OCI-LY3 (cell line): ENCODE data around the gene ZNF438.

Source experiments
- H2AFZ ChIP-seq: fragments of 200-600, 300-600 bp; shearing (Covaris generic); 2 replicates; pipeline ENCODE4 v1.6.0; 2014; ENCODE audit warnings: antibody characterized with exemption, low read depth, low read length
- H3K27ac ChIP-seq: fragments of 200-600, 300-600 bp; sonication (generic); 2 replicates; pipeline ENCODE4 v1.5.1; 2014; ENCODE audit warnings: mild to moderate bottlenecking, low read length, moderate library complexity, mixed read lengths
- H3K27me3 ChIP-seq: fragments of 200-600, 300-600 bp; sonication (generic); 2 replicates; pipeline ENCODE4 v1.6.1; 2014; ENCODE audit warnings: low read depth, low read length, mixed read lengths
- H3K36me3 ChIP-seq: fragments of 200-600, 300-600 bp; sonication (generic); replicated peaks from 2 replicates; pipeline ENCODE3; 2014; ENCODE audit warnings: low read depth, low read length, mixed read lengths
- H3K4me1 ChIP-seq: fragments of 300-600, 200-600 bp; sonication (generic); 2 replicates; pipeline ENCODE4 v1.6.1; 2014; ENCODE audit warnings: low read length, mixed read lengths
- H3K4me2 ChIP-seq: fragments of 200-600, 300-600 bp; sonication (generic); 2 replicates; pipeline ENCODE4 v1.6.1; 2014; ENCODE audit warnings: low read length, mixed read lengths
- H3K4me3 ChIP-seq: fragments of 300-600, 200-600 bp; sonication (generic); 2 replicates; pipeline ENCODE4 v1.5.1; 2014; ENCODE audit warnings: antibody characterized with exemption, mild to moderate bottlenecking, low read length, moderate library complexity
- H3K79me2 ChIP-seq: fragments of 300-600, 200-600 bp; shearing (Covaris generic); 2 replicates; pipeline ENCODE4 v1.6.1; 2014; ENCODE audit warnings: mild to moderate bottlenecking, low read length, mixed read lengths
- H3K9ac ChIP-seq: fragments of 300-600, 200-600 bp; shearing (Covaris generic); 2 replicates; pipeline ENCODE4 v1.6.0; 2014; ENCODE audit warnings: mild to moderate bottlenecking, low read length, moderate library complexity
- H3K9me3 ChIP-seq: fragments of 200-600, 300-600 bp; shearing (Covaris generic); 2 replicates; pipeline ENCODE4 v1.6.1; 2014; ENCODE audit warnings: low read length, mixed read lengths; ENCODE audit not compliant: insufficient read depth
- H4K20me1 ChIP-seq: fragments of 200-600, 300-600 bp; sonication (generic); 2 replicates; pipeline ENCODE4 v1.6.1; 2016; ENCODE audit warnings: low read length, mixed read lengths; ENCODE audit not compliant: insufficient read depth
- CTCF ChIP-seq: fragments of 200-600, 300-600 bp; sonication (generic); IDR thresholded peaks from 2 replicates; pipeline ENCODE4 v1.5.1; 2014; ENCODE audit warnings: antibody characterized with exemption, low read length, low read depth
- EZH2phosphoT487 ChIP-seq: fragments of 200-600 bp; shearing (Covaris generic); IDR thresholded peaks from 2 replicates; pipeline ENCODE4 v1.6.1; 2018; ENCODE audit warnings: antibody characterized with exemption, mixed run types, low read depth

The ZNF438 gene

GRCh38 chr10:31074722-31075086 lies 43.0 kb upstream of the ZNF438 start:
- Histone ChIP-seq H3K4me3 (no peak overlapping the region), H3K4me2 (no peak overlapping the region), H3K4me1 (no peaks in the 10 kb centered on the region), H3K79me2 (no peaks in the 10 kb centered on the region), H3K27ac (no peak overlapping the region), H2AFZ (no peak overlapping the region), H3K9me3 (no peaks in the 10 kb centered on the region), H4K20me1 (no peaks in the 10 kb centered on the region), H3K9ac (no peak overlapping the region), H3K27me3 (peaks cover 18% of the 10 kb centered on the region; the same call in 1 of the 2 replicates), H3K36me3 (no peaks in the 10 kb centered on the region)
- no peak for TF ChIP-seq EZH2phosphoT487
- no peak for TF ChIP-seq CTCF

GRCh38 chr10:31073996-31074721 lies 42.5 kb upstream of the ZNF438 start:
- Histone ChIP-seq H3K9ac (no peak overlapping the region), H3K4me2 (no peak overlapping the region), H2AFZ (no peak overlapping the region), H3K79me2 (no peaks in the 10 kb centered on the region), H3K36me3 (no peaks in the 10 kb centered on the region), H3K27ac (no peak overlapping the region), H3K27me3 (peaks cover 23% of the 10 kb centered on the region; the same call in 1 of the 2 replicates), H3K4me3 (no peak overlapping the region), H3K4me1 (no peaks in the 10 kb centered on the region), H4K20me1 (no peaks in the 10 kb centered on the region), H3K9me3 (no peaks in the 10 kb centered on the region)
- TF ChIP-seq CTCF (no peak), EZH2phosphoT487 (no peak)

GRCh38 chr10:31073211-31073610 lies 41.5 kb upstream of the ZNF438 start:
- no peak for TF ChIP-seq CTCF
- TF ChIP-seq EZH2phosphoT487 = no peak
- peaks cover 23% of the 10 kb centered on the region; the same call in 1 of the 2 replicates for H3K27me3 ChIP-seq
- no peak overlapping the region for H3K9ac ChIP-seq
- H3K9me3 ChIP-seq = no peaks in the 10 kb centered on the region
- no peak overlapping the region for H2AFZ ChIP-seq
- no peaks in the 10 kb centered on the region for H3K36me3 ChIP-seq
- H3K4me3 ChIP-seq = no peak overlapping the region
- no peaks in the 10 kb centered on the region for H4K20me1 ChIP-seq
- H3K79me2 ChIP-seq = no peaks in the 10 kb centered on the region
- H3K27ac ChIP-seq = no peak overlapping the region
- H3K4me2 ChIP-seq = no peak overlapping the region
- no peaks in the 10 kb centered on the region for H3K4me1 ChIP-seq

- H3K9ac ChIP-seq = no peak overlapping the region
- peaks cover 23% of the 10 kb centered on the region; the same call in 1 of the 2 replicates for H3K27me3 ChIP-seq
- H2AFZ ChIP-seq = no peak overlapping the region
- H4K20me1 ChIP-seq = no peaks in the 10 kb centered on the region
- no peak overlapping the region for H3K4me3 ChIP-seq
- H3K4me1 ChIP-seq = no peaks in the 10 kb centered on the region
- H3K4me2 ChIP-seq = no peak overlapping the region
- H3K79me2 ChIP-seq = no peaks in the 10 kb centered on the region
- no peak for TF ChIP-seq EZH2phosphoT487
- TF ChIP-seq CTCF = no peak
- no peaks in the 10 kb centered on the region for H3K9me3 ChIP-seq
- H3K36me3 ChIP-seq = no peaks in the 10 kb centered on the region
- H3K27ac ChIP-seq = no peak overlapping the region
Measured at GRCh38 chr10:31072451-31072850, 40.8 kb upstream of the ZNF438 start.
